SK-N-SH (cell line): ENCODE results near the gene WDR46. TPM values are rescaled to one million over a fixed set of nuclear protein-coding genes. Genes with fewer than 3 reads are reported as not detected.

Experiments used
- CTCF ChIA-PET: fragments of 300-600, 350-600 bp; formaldehyde crosslinking; extraction: SDS; loops from one replicate; lab custom pipeline; 2021; lab: Yijun Ruan, JAX
- POLR2A ChIA-PET: fragments of 350-600 bp; sonication (Branson Sonifier 250); formaldehyde crosslinking; extraction: SDS; loops from one replicate; lab custom pipeline; 2020; ENCODE audit warnings: antibody characterized with exemption, inconsistent platforms; lab: Yijun Ruan, JAX
- DNase-seq: peaks from one replicate; pipeline ENCODE4 v3.0.0; 2012
- H2AFZ ChIP-seq: fragments of 200-600 bp; sonication (generic); 2 replicates; pipeline ENCODE4 v1.8.1; 2016; ENCODE audit warnings: antibody characterized with exemption, mild to moderate bottlenecking, low read depth
- H3F3A ChIP-seq: fragments of 200-600 bp; sonication (generic); replicated peaks from 2 replicates; pipeline ENCODE3; 2016; ENCODE audit warnings: antibody characterized with exemption, mild to moderate bottlenecking; ENCODE audit not compliant: insufficient read depth
- H3K27ac ChIP-seq, 2 experiments: fragments of 200-500 bp in 1 of 2; fragments of 200-600 bp in 1 of 2; sonication (Bioruptor generic) in 1 of 2; sonication (generic), shearing (Covaris generic) in 1 of 2; 2 replicates each; pipeline versions ENCODE4 v1.5.1 to v1.6.1; 2014 to 2016; ENCODE audit warnings: low read depth in 2 of 2, inconsistent platforms in 1 of 2, low read length in 1 of 2, mild to moderate bottlenecking in 1 of 2, mixed read lengths in 1 of 2
- H3K27me3 ChIP-seq: fragments of 200-600 bp; sonication (generic), shearing (Covaris generic); 2 replicates; pipeline ENCODE4 v1.6.1; 2016; ENCODE audit warnings: mixed run types; ENCODE audit not compliant: insufficient read depth
- H3K36me3 ChIP-seq, 2 experiments: fragments of 200-500 bp in 1 of 2; fragments of 200-600 bp in 1 of 2; sonication (Bioruptor generic) in 1 of 2; sonication (generic) in 1 of 2; replicated peaks in 1 of 2; 2 replicates each; pipeline versions ENCODE3 to v1.5.1; 2014 to 2016; ENCODE audit warnings: low read length in 1 of 2, mild to moderate bottlenecking in 1 of 2; ENCODE audit not compliant: insufficient read depth in 2 of 2, control insufficient read depth in 1 of 2
- H3K4me1 ChIP-seq, 2 experiments: fragments of 200-500 bp in 1 of 2; fragments of 200-600 bp in 1 of 2; sonication (Bioruptor generic) in 1 of 2; sonication (generic), shearing (Covaris generic) in 1 of 2; 2 replicates each; pipeline versions ENCODE4 v1.5.1 to v1.6.1; 2014 to 2016; ENCODE audit warnings: low read depth in 1 of 2, low read length in 1 of 2, mixed run types in 1 of 2; ENCODE audit not compliant: insufficient read depth in 2 of 2, control insufficient read depth in 1 of 2
- H3K4me2 ChIP-seq: fragments of 200-600 bp; sonication (generic), shearing (Covaris generic); 2 replicates; pipeline ENCODE4 v1.6.1; 2017; ENCODE audit warnings: mixed run types
- H3K4me3 ChIP-seq, 2 experiments: fragments of 200-500 bp in 1 of 2; fragments of 200-600 bp in 1 of 2; sonication (Bioruptor generic) in 1 of 2; sonication (generic), shearing (Covaris generic) in 1 of 2; 2 replicates each; pipeline versions ENCODE4 v1.5.1 to v1.8.1; 2014 to 2016; ENCODE audit warnings: low read depth in 2 of 2, inconsistent platforms in 1 of 2, low read length in 1 of 2, mild to moderate bottlenecking in 1 of 2, mixed read lengths in 1 of 2, moderate library complexity in 1 of 2
- H3K79me2 ChIP-seq: fragments of 200-600 bp; sonication (generic); 2 replicates; pipeline ENCODE4 v1.8.1; 2017; ENCODE audit warnings: mild to moderate bottlenecking; ENCODE audit not compliant: insufficient read depth
- H3K9ac ChIP-seq: fragments of 200-600 bp; sonication (generic); 2 replicates; pipeline ENCODE4 v1.6.1; 2017; ENCODE audit warnings: mixed run types
- H3K9me2 ChIP-seq: fragments of 200-600 bp; sonication (generic); 2 replicates; pipeline ENCODE4 v1.6.1; 2017; ENCODE audit warnings: mixed run types
- H3K9me3 ChIP-seq: fragments of 200-600 bp; sonication (generic); 2 replicates; pipeline ENCODE4 v1.6.1; 2017; ENCODE audit warnings: mixed run types, mild to moderate bottlenecking, moderate library complexity
- H4K20me1 ChIP-seq: fragments of 200-600 bp; sonication (generic); 2 replicates; pipeline ENCODE4 v1.6.1; 2017; ENCODE audit warnings: mild to moderate bottlenecking, mixed run types; ENCODE audit not compliant: insufficient read depth
- CHD2 ChIP-seq: fragments of 150-350 bp; IDR thresholded peaks from 2 replicates; pipeline ENCODE4 v1.6.1; 2018; ENCODE audit warnings: low read length; ENCODE audit not compliant: partially characterized antibody
- EP300 ChIP-seq, 2 experiments: IDR thresholded peaks; 2 replicates each; pipeline versions ENCODE4 v1.4.0 to v1.6.1; 2012; ENCODE audit warnings: borderline replicate concordance in 1 of 2, low read depth in 1 of 2, low read length in 1 of 2
- EZH2phosphoT487 ChIP-seq: fragments of 200-600 bp; sonication (generic); IDR thresholded peaks from 2 replicates; pipeline ENCODE4 v1.6.1; 2017; ENCODE audit warnings: low read depth, mixed run types, mild to moderate bottlenecking, antibody characterized with exemption, moderate library complexity, borderline replicate concordance
- FOSL2 ChIP-seq: IDR thresholded peaks from 2 replicates; pipeline ENCODE4 v1.4.0; 2012; ENCODE audit warnings: low read depth, mild to moderate bottlenecking, moderate library complexity, borderline replicate concordance
- GABPA ChIP-seq: IDR thresholded peaks from 2 replicates; pipeline ENCODE4 v1.4.0; 2012; ENCODE audit warnings: low read depth, mild to moderate bottlenecking
- GATA2 ChIP-seq: sonication (generic); formaldehyde crosslinking; IDR thresholded peaks from 2 replicates; pipeline ENCODE4 v1.5.0; 2020; ENCODE audit warnings: mild to moderate bottlenecking, missing genetic modification reagents
- MEF2A ChIP-seq: IDR thresholded peaks from 2 replicates; pipeline ENCODE4 v1.4.0; 2012; ENCODE audit warnings: low read depth, borderline replicate concordance
- MXI1 ChIP-seq: IDR thresholded peaks from 2 replicates; pipeline ENCODE4 v1.6.1; 2012; ENCODE audit warnings: mild to moderate bottlenecking, low read depth, low read length, improper control_type of control experiment
- NFIC ChIP-seq: IDR thresholded peaks from 2 replicates; pipeline ENCODE4 v1.4.0; 2012; ENCODE audit warnings: borderline replicate concordance
- RCOR1 ChIP-seq: fragments of 150-350 bp; IDR thresholded peaks from 2 replicates; pipeline ENCODE4 v1.6.1; 2017; ENCODE audit warnings: antibody characterized with exemption, low read length
- RXRA ChIP-seq: IDR thresholded peaks from 2 replicates; pipeline ENCODE4 v1.4.0; 2012; ENCODE audit warnings: low read depth, mild to moderate bottlenecking, borderline replicate concordance
- SIN3A ChIP-seq: IDR thresholded peaks from 2 replicates; pipeline ENCODE4 v1.6.1; 2012; ENCODE audit warnings: low read depth, mild to moderate bottlenecking, low read length, moderate library complexity, borderline replicate concordance
- TAF1 ChIP-seq: IDR thresholded peaks from 2 replicates; pipeline ENCODE4 v1.6.1; 2012; ENCODE audit warnings: low read depth, mild to moderate bottlenecking, low read length, moderate library complexity, borderline replicate concordance
- TCF12 ChIP-seq: IDR thresholded peaks from 2 replicates; pipeline ENCODE4 v1.4.0; 2012
- TEAD4 ChIP-seq: IDR thresholded peaks from 2 replicates; pipeline ENCODE4 v1.4.0; 2012; ENCODE audit warnings: mild to moderate bottlenecking, borderline replicate concordance; ENCODE audit not compliant: insufficient read depth
- whole genome bisulfite sequencing: methylation state at CpG from one replicate; pipeline ENCODE4 v1.1.6; 2017; ENCODE audit warnings: low lambda C conversion rate; 5-methylcytosine and 5-hydroxymethylcytosine counted together
- polyA plus RNA-seq, 3 experiments: library from polyadenylated mRNA; depleted of rRNA; stranded (reverse); fragments of >200 nt; gene quantifications; 2 replicates each; pipeline ENCODE4 v1.2.3, GENCODE V29; 2012
- TF ChIP-seq, protein P1 (sequence below): IDR thresholded peaks from 2 replicates; pipeline ENCODE4 v1.6.1; 2012; ENCODE audit warnings: mild to moderate bottlenecking, low read depth, low read length, moderate library complexity
- TF ChIP-seq, protein P2 (sequence below): fragments of 150-350 bp; IDR thresholded peaks from 2 replicates; pipeline ENCODE4 v1.6.1; 2017; ENCODE audit warnings: antibody characterized with exemption, low read length, low read depth, borderline replicate concordance
- TF ChIP-seq, protein P3 (sequence below): IDR thresholded peaks from 2 replicates; pipeline ENCODE4 v1.4.0; 2012; ENCODE audit warnings: low read depth, borderline replicate concordance
- TF ChIP-seq, protein P4 (sequence below): fragments of 150-350 bp; IDR thresholded peaks from 2 replicates; pipeline ENCODE4 v1.6.1; 2016; ENCODE audit warnings: mild to moderate bottlenecking, low read depth, low read length

WDR46 gene
- polyA plus RNA-seq, 1 of the 3 experiments (the other 2 are of a cell fraction), result 153 TPM

DNA sequence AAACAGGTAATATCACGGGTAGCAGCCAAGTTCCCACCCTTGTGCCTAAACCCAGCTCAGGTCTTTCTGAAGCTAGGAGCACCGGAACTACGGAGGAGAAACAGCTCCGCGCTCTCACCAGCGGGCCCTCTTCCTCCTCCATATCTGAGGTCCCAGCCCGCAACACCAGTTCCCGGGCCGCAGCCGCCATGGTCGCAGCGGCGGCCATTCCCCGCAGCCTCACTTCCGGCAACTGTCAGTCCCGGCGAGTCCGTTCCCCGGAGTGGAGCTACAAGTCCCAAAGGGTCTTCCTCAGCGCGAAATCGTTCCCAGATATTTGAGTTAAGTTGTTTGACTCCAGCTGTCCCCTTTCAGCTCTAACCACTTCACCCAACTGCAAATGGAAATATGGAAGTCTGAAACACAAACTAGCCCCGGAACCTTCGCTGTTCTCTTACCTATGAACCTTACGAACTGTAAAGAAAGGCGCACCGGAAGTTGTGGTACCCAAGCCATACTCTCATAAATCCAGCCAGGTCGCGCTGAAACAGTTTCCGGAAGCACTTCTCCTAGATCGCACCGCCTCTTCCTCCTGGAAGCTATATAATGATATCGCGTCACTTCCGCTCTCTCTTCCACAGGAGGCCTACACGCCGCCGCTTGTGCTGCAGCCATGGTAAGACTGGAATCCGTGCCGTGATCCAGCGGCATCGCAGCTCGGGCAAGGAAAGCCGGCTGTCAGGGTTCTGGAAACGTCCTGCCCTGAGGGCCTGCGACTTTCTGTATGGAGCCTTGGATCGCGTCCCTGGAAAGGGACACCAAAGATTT, 17.4 kb downstream of the WDR46 start, which contains the start of the genes RPS18 and VPS52 (continued):
- TF ChIP-seq, protein P1, sequence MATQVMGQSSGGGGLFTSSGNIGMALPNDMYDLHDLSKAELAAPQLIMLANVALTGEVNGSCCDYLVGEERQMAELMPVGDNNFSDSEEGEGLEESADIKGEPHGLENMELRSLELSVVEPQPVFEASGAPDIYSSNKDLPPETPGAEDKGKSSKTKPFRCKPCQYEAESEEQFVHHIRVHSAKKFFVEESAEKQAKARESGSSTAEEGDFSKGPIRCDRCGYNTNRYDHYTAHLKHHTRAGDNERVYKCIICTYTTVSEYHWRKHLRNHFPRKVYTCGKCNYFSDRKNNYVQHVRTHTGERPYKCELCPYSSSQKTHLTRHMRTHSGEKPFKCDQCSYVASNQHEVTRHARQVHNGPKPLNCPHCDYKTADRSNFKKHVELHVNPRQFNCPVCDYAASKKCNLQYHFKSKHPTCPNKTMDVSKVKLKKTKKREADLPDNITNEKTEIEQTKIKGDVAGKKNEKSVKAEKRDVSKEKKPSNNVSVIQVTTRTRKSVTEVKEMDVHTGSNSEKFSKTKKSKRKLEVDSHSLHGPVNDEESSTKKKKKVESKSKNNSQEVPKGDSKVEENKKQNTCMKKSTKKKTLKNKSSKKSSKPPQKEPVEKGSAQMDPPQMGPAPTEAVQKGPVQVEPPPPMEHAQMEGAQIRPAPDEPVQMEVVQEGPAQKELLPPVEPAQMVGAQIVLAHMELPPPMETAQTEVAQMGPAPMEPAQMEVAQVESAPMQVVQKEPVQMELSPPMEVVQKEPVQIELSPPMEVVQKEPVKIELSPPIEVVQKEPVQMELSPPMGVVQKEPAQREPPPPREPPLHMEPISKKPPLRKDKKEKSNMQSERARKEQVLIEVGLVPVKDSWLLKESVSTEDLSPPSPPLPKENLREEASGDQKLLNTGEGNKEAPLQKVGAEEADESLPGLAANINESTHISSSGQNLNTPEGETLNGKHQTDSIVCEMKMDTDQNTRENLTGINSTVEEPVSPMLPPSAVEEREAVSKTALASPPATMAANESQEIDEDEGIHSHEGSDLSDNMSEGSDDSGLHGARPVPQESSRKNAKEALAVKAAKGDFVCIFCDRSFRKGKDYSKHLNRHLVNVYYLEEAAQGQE, result peak; percentile 71; the same call in 1 of the 2 replicates
- TF ChIP-seq MEF2A (no peak; the same call in 1 of the 2 replicates), EZH2phosphoT487 (no peak), SIN3A (peak; percentile 90)
- TF ChIP-seq, protein P2, sequence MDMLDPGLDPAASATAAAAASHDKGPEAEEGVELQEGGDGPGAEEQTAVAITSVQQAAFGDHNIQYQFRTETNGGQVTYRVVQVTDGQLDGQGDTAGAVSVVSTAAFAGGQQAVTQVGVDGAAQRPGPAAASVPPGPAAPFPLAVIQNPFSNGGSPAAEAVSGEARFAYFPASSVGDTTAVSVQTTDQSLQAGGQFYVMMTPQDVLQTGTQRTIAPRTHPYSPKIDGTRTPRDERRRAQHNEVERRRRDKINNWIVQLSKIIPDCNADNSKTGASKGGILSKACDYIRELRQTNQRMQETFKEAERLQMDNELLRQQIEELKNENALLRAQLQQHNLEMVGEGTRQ, result no peak
- TF ChIP-seq, protein P3, sequence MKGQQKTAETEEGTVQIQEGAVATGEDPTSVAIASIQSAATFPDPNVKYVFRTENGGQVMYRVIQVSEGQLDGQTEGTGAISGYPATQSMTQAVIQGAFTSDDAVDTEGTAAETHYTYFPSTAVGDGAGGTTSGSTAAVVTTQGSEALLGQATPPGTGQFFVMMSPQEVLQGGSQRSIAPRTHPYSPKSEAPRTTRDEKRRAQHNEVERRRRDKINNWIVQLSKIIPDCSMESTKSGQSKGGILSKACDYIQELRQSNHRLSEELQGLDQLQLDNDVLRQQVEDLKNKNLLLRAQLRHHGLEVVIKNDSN, result 0 out of 2 replicates have a peak, but pooled peaks have one; percentile 38

DNA sequence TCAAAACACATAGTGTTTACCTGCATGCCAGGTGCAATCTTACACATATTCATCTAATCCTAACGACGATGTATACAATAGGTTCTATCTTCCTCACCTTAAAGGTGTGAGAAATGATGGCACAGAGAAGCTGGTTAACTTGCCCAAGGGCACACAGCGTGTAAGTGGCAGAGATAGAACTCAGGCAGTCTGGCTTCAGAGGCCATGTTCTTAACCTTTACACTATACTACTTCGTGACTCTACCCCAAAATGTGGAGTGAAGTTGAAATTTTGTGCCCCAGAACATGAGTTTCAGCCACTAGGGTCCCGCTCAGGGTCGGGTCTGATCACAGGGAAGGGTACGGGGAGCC, 17.9 kb downstream of the WDR46 start:
- Histone ChIP-seq H3K9me2 (no peaks in the 10 kb centered on the region), H2AFZ (peak overlapping the region; percentile 86), H3K9ac (peak overlapping the region; percentile 76), H3K27ac (peak overlapping the region; percentile 88 to 99), H3K4me3 (peak overlapping the region; percentile 76 to 91), H3K4me2 (peak overlapping the region; percentile 94), H3K36me3 (peaks cover 63 to 65% of the 10 kb centered on the region in 2 experiments), H3K9me3 (no peaks in the 10 kb centered on the region), H3K79me2 (peaks cover 63% of the 10 kb centered on the region), H3K27me3 (no peaks in the 10 kb centered on the region), H3K4me1 (peaks cover 25 to 35% of the 10 kb centered on the region in 2 experiments; a peak in 3 of 4 replicates), H3F3A (peaks cover 39% of the 10 kb centered on the region), H4K20me1 (peaks cover 38% of the 10 kb centered on the region)
- WGBS, result 0% methylated on average over 4 of the region's 7 CpGs
- ChIA-PET CTCF (interaction anchor here (1.0 to 3.5 kb wide), 7 partner anchors 8 to 283 kb away, joined by 3 to 18 read pairs (median 4); partner anchors contain the start of genes RGL2 and ZBTB22), POLR2A (interaction anchor here (1.6 to 2.2 kb wide), 8 partner anchors 9 to 300 kb away, joined by 3 to 19 read pairs (median 10); partner anchors contain the start of genes PFDN6, RGL2, RING1 and WDR46)
- no peak for DNase-seq
- TF ChIP-seq GABPA (no peak), FOSL2 (no peak), RCOR1 (0 out of 2 replicates have a peak, but pooled peaks have one; percentile 38), TAF1 (no peak), TEAD4 (no peak), GATA2 (CRISPR knock-in tag) (no peak), NFIC (no peak), RXRA (no peak), SIN3A (no peak), CHD2 (peak; percentile 19), MXI1 (peak; percentile 35; the same call in 1 of the 2 replicates), EZH2phosphoT487 (no peak), EP300 (IDR thresholded peaks at IDR 0.05; ENCODE audit: borderline replicate concordance in 1 of 2, low read depth in 1 of 2, low read length in 1 of 2) (no peak), TCF12 (no peak)
- TF ChIP-seq, protein P2, result no peak
- TF ChIP-seq, protein P4, sequence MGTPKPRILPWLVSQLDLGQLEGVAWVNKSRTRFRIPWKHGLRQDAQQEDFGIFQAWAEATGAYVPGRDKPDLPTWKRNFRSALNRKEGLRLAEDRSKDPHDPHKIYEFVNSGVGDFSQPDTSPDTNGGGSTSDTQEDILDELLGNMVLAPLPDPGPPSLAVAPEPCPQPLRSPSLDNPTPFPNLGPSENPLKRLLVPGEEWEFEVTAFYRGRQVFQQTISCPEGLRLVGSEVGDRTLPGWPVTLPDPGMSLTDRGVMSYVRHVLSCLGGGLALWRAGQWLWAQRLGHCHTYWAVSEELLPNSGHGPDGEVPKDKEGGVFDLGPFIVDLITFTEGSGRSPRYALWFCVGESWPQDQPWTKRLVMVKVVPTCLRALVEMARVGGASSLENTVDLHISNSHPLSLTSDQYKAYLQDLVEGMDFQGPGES, result no peak
